ENCODE results near the gene MAPT.
"Not testable (repeated sequence)": the region's sequence is repeated elsewhere in the genome, so short reads cannot be mapped to it uniquely, and the experiment has no call there.

MAPT gene

GRCh38 chr17:45850011-45850410 lies 44.3 kb upstream of the MAPT start:
- no peaks in the 10 kb centered on the region for H3K9me3 ChIP-seq (ENCODE audit: insufficient read depth, low read depth, low read length)
- no peak overlapping the region for H3K4me3 ChIP-seq (ENCODE audit: low read length)
- no peaks in the 10 kb centered on the region for H3K4me1 ChIP-seq (ENCODE audit: insufficient read depth, low read length)
- 0 out of 2 replicates have a peak, but pooled peaks cover 5% of the 10 kb centered on the region for H3K27me3 ChIP-seq (ENCODE audit: insufficient read depth, low read length)
- WGBS = 86% methylated on average over 4 of the region's 4 CpGs
- no peak overlapping the region for H3K27ac ChIP-seq (ENCODE audit: low read depth, low read length)
- H3K36me3 ChIP-seq (ENCODE audit: insufficient read depth, low read length) = no peaks in the 10 kb centered on the region
- H3K9ac ChIP-seq (ENCODE audit: low read depth, low read length) = no peak overlapping the region

- Histone ChIP-seq H3K27ac (ENCODE audit: low read depth, low read length) (no peak overlapping the region), H3K4me1 (ENCODE audit: insufficient read depth, low read length) (no peaks in the 10 kb centered on the region), H3K9me3 (ENCODE audit: insufficient read depth, low read depth, low read length) (no peaks in the 10 kb centered on the region), H3K4me3 (ENCODE audit: low read length) (no peak overlapping the region), H3K9ac (ENCODE audit: low read depth, low read length) (no peak overlapping the region), H3K36me3 (ENCODE audit: insufficient read depth, low read length) (no peaks in the 10 kb centered on the region), H3K27me3 (ENCODE audit: insufficient read depth, low read length) (0 out of 2 replicates have a peak, but pooled peaks cover 5% of the 10 kb centered on the region)
- WGBS = 92% methylated on average over 5 of the region's 5 CpGs
Observed at GRCh38 chr17:45850468-45850867, 43.9 kb upstream of the MAPT start.

- no peaks in the 10 kb centered on the region for H3K36me3 ChIP-seq (ENCODE audit: insufficient read depth, low read length)
- WGBS = 85% methylated on average over 6 of the region's 6 CpGs
- H3K4me1 ChIP-seq (ENCODE audit: insufficient read depth, low read length) = no peaks in the 10 kb centered on the region
- H3K27me3 ChIP-seq (ENCODE audit: insufficient read depth, low read length) = 0 out of 2 replicates have a peak, but pooled peaks cover 5% of the 10 kb centered on the region
- no peak overlapping the region for H3K4me3 ChIP-seq (ENCODE audit: low read length)
- no peaks in the 10 kb centered on the region for H3K9me3 ChIP-seq (ENCODE audit: insufficient read depth, low read depth, low read length)
- no peak overlapping the region for H3K27ac ChIP-seq (ENCODE audit: low read depth, low read length)
- no peak overlapping the region for H3K9ac ChIP-seq (ENCODE audit: low read depth, low read length)
Observed at GRCh38 chr17:45851022-45851421, 43.3 kb upstream of the MAPT start.

GRCh38 chr17:45851464-45851863 lies 42.9 kb upstream of the MAPT start:
- Histone ChIP-seq H3K4me3 (ENCODE audit: low read length) (no peak overlapping the region), H3K27ac (ENCODE audit: low read depth, low read length) (no peak overlapping the region), H3K9me3 (ENCODE audit: insufficient read depth, low read depth, low read length) (no peaks in the 10 kb centered on the region), H3K27me3 (ENCODE audit: insufficient read depth, low read length) (0 out of 2 replicates have a peak, but pooled peaks cover 5% of the 10 kb centered on the region), H3K9ac (ENCODE audit: low read depth, low read length) (no peak overlapping the region), H3K4me1 (ENCODE audit: insufficient read depth, low read length) (no peaks in the 10 kb centered on the region), H3K36me3 (ENCODE audit: insufficient read depth, low read length) (no peaks in the 10 kb centered on the region)
- 67% methylated on average over 8 of the region's 8 CpGs for WGBS

- H3K4me3 ChIP-seq (ENCODE audit: low read length) = no peak overlapping the region
- H3K27ac ChIP-seq (ENCODE audit: low read depth, low read length) = no peak overlapping the region
- H3K36me3 ChIP-seq (ENCODE audit: insufficient read depth, low read length) = no peaks in the 10 kb centered on the region
- H3K27me3 ChIP-seq (ENCODE audit: insufficient read depth, low read length) = 0 out of 2 replicates have a peak, but pooled peaks cover 5% of the 10 kb centered on the region
- H3K9me3 ChIP-seq (ENCODE audit: insufficient read depth, low read depth, low read length) = no peaks in the 10 kb centered on the region
- no peaks in the 10 kb centered on the region for H3K4me1 ChIP-seq (ENCODE audit: insufficient read depth, low read length)
- WGBS = 83% methylated on average over 1 of the region's 1 CpG
- no peak overlapping the region for H3K9ac ChIP-seq (ENCODE audit: low read depth, low read length)
Observed at GRCh38 chr17:45851873-45852272, 42.5 kb upstream of the MAPT start.

- Histone ChIP-seq H3K4me1 (ENCODE audit: insufficient read depth, low read length) (no peaks in the 10 kb centered on the region), H3K27me3 (ENCODE audit: insufficient read depth, low read length) (0 out of 2 replicates have a peak, but pooled peaks cover 5% of the 10 kb centered on the region), H3K4me3 (ENCODE audit: low read length) (no peak overlapping the region), H3K9me3 (ENCODE audit: insufficient read depth, low read depth, low read length) (no peaks in the 10 kb centered on the region), H3K27ac (ENCODE audit: low read depth, low read length) (no peak overlapping the region), H3K36me3 (ENCODE audit: insufficient read depth, low read length) (no peaks in the 10 kb centered on the region), H3K9ac (ENCODE audit: low read depth, low read length) (no peak overlapping the region)
- WGBS = 29% methylated on average over 10 of the region's 12 CpGs
Observed at GRCh38 chr17:45852535-45853297, 41.6 kb upstream of the MAPT start.

GRCh38 chr17:45854209-45854608 lies 40.1 kb upstream of the MAPT start:
- no peaks in the 10 kb centered on the region for H3K4me1 ChIP-seq (ENCODE audit: insufficient read depth, low read length)
- WGBS = 87% methylated on average over 9 of the region's 9 CpGs
- H3K9ac ChIP-seq (ENCODE audit: low read depth, low read length) = no peak overlapping the region
- no peak overlapping the region for H3K4me3 ChIP-seq (ENCODE audit: low read length)
- no peaks in the 10 kb centered on the region for H3K36me3 ChIP-seq (ENCODE audit: insufficient read depth, low read length)
- H3K27ac ChIP-seq (ENCODE audit: low read depth, low read length) = no peak overlapping the region
- H3K9me3 ChIP-seq (ENCODE audit: insufficient read depth, low read depth, low read length) = no peaks in the 10 kb centered on the region
- H3K27me3 ChIP-seq (ENCODE audit: insufficient read depth, low read length) = 0 out of 2 replicates have a peak, but pooled peaks cover 5% of the 10 kb centered on the region

- no peak overlapping the region for H3K4me3 ChIP-seq (ENCODE audit: low read length)
- no peak overlapping the region for H3K27ac ChIP-seq (ENCODE audit: low read depth, low read length)
- 0 out of 2 replicates have a peak, but pooled peaks cover 5% of the 10 kb centered on the region for H3K27me3 ChIP-seq (ENCODE audit: insufficient read depth, low read length)
- no peaks in the 10 kb centered on the region for H3K36me3 ChIP-seq (ENCODE audit: insufficient read depth, low read length)
- no peak overlapping the region for H3K9ac ChIP-seq (ENCODE audit: low read depth, low read length)
- no peaks in the 10 kb centered on the region for H3K9me3 ChIP-seq (ENCODE audit: insufficient read depth, low read depth, low read length)
- no peaks in the 10 kb centered on the region for H3K4me1 ChIP-seq (ENCODE audit: insufficient read depth, low read length)
- WGBS = 76% methylated on average over 1 of the region's 2 CpGs
Observed at GRCh38 chr17:45855691-45856336, 38.5 kb upstream of the MAPT start.

- Histone ChIP-seq H3K36me3 (ENCODE audit: insufficient read depth, low read length) (no peaks in the 10 kb centered on the region), H3K4me3 (ENCODE audit: low read length) (no peak overlapping the region), H3K27me3 (ENCODE audit: insufficient read depth, low read length) (no peaks in the 10 kb centered on the region), H3K9me3 (ENCODE audit: insufficient read depth, low read depth, low read length) (no peaks in the 10 kb centered on the region), H3K4me1 (ENCODE audit: insufficient read depth, low read length) (no peaks in the 10 kb centered on the region), H3K9ac (ENCODE audit: low read depth, low read length) (no peak overlapping the region), H3K27ac (ENCODE audit: low read depth, low read length) (no peak overlapping the region)
- 56% methylated on average over 10 of the region's 10 CpGs for WGBS
Observed at GRCh38 chr17:45857977-45858708, 36.2 kb upstream of the MAPT start.

GRCh38 chr17:45861165-45861564 lies 33.2 kb upstream of the MAPT start:
- Histone ChIP-seq H3K4me1 (ENCODE audit: insufficient read depth, low read length) (no peaks in the 10 kb centered on the region), H3K36me3 (ENCODE audit: insufficient read depth, low read length) (no peaks in the 10 kb centered on the region), H3K27ac (ENCODE audit: low read depth, low read length) (no peak overlapping the region), H3K9ac (ENCODE audit: low read depth, low read length) (no peak overlapping the region), H3K9me3 (ENCODE audit: insufficient read depth, low read depth, low read length) (no peaks in the 10 kb centered on the region), H3K27me3 (ENCODE audit: insufficient read depth, low read length) (no peaks in the 10 kb centered on the region), H3K4me3 (ENCODE audit: low read length) (no peak overlapping the region)
- WGBS = 90% methylated on average over 7 of the region's 7 CpGs

GRCh38 chr17:45862127-45862526 lies 32.2 kb upstream of the MAPT start:
- H3K4me3 ChIP-seq (ENCODE audit: low read length); H3K9ac ChIP-seq (ENCODE audit: low read depth, low read length); H3K9me3 ChIP-seq (ENCODE audit: insufficient read depth, low read depth, low read length); H3K36me3 ChIP-seq (ENCODE audit: insufficient read depth, low read length); H3K4me1 ChIP-seq (ENCODE audit: insufficient read depth, low read length); H3K27me3 ChIP-seq (ENCODE audit: insufficient read depth, low read length); H3K27ac ChIP-seq (ENCODE audit: low read depth, low read length): not testable (repeated sequence)
- 80% methylated on average over 7 of the region's 9 CpGs for WGBS

Data from HUES64 (cell line).